ENCODE results near the gene LPCAT2.

Gene LPCAT2

DNA sequence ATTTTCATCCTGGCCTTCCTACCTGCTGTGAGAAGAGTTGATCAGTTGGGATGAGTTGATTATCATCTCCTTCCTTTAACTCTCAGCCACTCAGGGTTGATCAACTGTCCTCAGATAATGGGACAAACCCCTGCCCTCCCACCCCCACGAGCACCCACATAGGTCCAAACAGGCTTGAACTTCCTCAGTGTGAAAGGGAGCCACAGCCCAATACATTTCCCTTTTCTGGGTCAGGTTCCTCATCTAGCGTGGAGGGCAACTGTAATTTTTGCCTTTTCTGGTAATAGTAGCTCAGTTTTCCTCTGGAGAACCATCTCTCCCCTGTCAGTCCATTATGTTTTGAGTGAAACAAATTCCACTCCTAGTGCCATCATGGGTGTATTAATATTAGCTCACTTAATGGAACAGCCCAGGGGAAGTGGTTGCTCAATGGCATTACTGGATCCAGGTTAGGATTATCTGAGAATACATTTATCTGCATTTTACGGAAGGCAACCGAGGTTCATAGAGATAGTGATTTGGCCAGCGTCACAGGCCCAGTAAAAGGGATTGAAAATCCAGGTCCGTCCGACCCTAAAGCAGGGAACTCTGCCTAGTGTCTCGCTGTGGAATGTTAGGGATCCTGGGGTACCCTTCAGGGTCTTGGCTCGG lies 476 bp upstream of the LPCAT2 start:
- DNase-seq (ENCODE audit: insufficient read length) (no peak), FAIRE-seq (no peak)
- TF ChIP-seq POLR2AphosphoS5 (IDR thresholded peaks at IDR 0.05; ENCODE audit: low read depth, low read length): no peak
- TF ChIP-seq TAF1 (IDR thresholded peaks at IDR 0.05; ENCODE audit: borderline replicate concordance, low read depth, low read length): no peak
- TF ChIP-seq POLR2A (IDR thresholded peaks at IDR 0.05; ENCODE audit: low read depth, low read length): no peak

DNA sequence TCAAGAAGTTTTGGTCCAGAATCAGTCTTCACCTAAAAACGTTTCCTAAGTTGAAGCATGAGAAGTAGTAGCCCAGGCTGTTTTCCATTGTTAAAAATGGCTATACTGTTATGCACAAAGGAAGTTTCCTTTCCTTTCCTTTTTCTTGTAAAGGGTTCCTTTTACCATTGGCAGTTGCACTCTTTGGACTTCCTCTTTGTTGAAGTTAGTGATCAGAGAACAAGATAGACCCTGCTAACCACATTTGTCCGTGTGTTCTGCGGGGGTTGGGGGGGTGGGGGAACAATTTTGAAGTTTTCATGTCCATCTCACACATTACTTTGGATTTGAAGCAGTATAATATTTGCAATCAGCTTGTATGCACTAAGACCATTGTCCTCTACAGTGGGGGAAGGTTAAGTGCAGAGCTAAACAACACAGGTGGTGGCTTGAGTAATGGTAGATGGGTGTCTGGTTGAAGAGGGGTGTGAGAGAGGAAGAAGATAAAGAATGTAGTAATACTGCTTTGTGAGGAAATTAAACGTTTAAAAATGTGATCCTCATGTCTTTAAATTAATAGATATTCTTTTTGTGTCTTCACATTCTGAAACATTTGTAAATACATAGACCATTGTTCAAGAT lies 1.4 kb downstream of the LPCAT2 start:
- TF ChIP-seq TAF1 (IDR thresholded peaks at IDR 0.05; ENCODE audit: borderline replicate concordance, low read depth, low read length): no peak
- DNase-seq (ENCODE audit: insufficient read length) (no peak), FAIRE-seq (no peak)

DNA sequence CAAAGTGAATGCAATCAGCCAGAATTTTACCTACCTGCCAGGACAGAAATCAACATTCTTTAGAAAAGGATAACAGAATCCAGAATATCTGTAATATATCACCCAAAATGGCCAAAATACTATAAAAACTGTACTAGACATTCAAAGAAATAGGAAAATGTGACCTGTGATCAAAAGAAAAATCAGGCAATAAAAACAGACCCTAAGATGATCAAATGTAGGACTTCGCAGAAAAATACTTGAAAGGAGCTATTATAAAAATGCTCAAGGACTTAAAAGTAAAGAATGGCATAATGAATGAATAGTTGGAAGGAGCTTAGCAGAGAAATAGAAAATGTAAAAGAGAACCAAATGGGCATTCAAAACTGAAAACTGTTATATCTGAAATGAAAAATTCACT lies 4.1 kb downstream of the LPCAT2 start:
- no peak for DNase-seq (ENCODE audit: insufficient read length)
- TF ChIP-seq TAF1 (IDR thresholded peaks at IDR 0.05; ENCODE audit: borderline replicate concordance, low read depth, low read length) (no peak), POLR2A (IDR thresholded peaks at IDR 0.05; ENCODE audit: low read depth, low read length) (no peak), POLR2AphosphoS5 (IDR thresholded peaks at IDR 0.05; ENCODE audit: low read depth, low read length) (no peak)
- FAIRE-seq: no peak

DNA sequence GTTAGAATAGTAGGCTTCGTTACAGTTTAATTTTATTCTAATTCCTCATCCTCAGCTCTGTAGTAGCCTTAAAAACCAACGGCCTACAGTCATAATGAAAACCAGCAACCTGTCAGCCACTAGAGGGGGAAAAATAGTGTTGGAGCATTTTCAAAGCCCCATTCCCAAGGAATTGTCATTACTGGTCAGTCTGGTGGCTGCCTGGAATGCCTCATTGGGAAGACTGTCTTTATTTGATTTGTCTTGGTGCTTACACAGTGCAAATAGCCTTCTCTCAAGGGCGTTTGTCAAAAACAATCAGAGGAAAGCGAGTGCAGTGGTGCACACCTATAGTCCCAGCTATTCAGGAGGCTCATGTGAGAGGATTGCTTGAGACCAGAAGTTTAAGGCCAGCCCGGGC lies 4.7 kb downstream of the LPCAT2 start:
- FAIRE-seq (no peak), DNase-seq (ENCODE audit: insufficient read length) (no peak)
- TF ChIP-seq TAF1 (IDR thresholded peaks at IDR 0.05; ENCODE audit: borderline replicate concordance, low read depth, low read length): no peak
- no peak for TF ChIP-seq POLR2AphosphoS5 (IDR thresholded peaks at IDR 0.05; ENCODE audit: low read depth, low read length)
- TF ChIP-seq POLR2A (IDR thresholded peaks at IDR 0.05; ENCODE audit: low read depth, low read length): no peak

DNA sequence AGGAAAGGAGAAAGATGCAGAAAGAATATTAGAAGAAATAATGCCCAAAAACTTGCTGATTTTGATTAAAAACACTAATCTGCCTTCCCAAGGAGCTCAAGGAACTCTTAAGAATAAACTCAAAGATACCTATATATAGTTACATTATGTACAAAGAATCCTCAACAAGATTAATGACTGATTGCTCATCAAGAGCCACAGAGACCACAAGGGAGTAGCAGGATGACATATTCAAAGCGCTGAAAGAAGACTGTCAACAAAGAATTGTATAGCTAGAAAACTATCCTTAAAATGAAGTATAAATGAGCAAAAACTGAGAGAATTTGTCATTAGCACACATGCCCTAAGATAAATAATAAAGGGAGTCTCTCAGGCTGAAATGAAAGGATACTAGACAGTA lies 6.2 kb downstream of the LPCAT2 start:
- TF ChIP-seq POLR2A (IDR thresholded peaks at IDR 0.05; ENCODE audit: low read depth, low read length) (no peak), POLR2AphosphoS5 (IDR thresholded peaks at IDR 0.05; ENCODE audit: low read depth, low read length) (no peak), TAF1 (IDR thresholded peaks at IDR 0.05; ENCODE audit: borderline replicate concordance, low read depth, low read length) (no peak)
- DNase-seq (ENCODE audit: insufficient read length) (no peak), FAIRE-seq (no peak)

DNA sequence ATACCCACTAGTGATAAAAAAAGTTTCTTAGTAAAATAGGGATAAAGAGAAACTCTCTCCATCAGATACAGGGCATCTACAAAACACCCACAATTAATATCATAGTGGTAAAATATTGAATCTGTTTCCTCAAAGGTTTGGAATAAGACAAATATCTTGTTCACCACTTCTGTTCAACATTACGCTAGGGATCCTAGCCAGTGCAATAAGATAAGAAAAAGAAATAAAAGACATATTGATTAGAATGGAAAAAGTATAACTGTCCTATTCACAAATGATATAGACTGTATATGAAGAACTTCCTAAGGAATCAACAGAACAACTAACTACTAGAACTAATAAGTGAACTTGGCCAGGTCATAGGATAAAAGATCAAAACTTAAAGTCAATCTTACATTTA lies 12.9 kb downstream of the LPCAT2 start:
- FAIRE-seq (no peak), DNase-seq (ENCODE audit: insufficient read length) (no peak)
- no peak for TF ChIP-seq TAF1 (IDR thresholded peaks at IDR 0.05; ENCODE audit: borderline replicate concordance, low read depth, low read length)

DNA sequence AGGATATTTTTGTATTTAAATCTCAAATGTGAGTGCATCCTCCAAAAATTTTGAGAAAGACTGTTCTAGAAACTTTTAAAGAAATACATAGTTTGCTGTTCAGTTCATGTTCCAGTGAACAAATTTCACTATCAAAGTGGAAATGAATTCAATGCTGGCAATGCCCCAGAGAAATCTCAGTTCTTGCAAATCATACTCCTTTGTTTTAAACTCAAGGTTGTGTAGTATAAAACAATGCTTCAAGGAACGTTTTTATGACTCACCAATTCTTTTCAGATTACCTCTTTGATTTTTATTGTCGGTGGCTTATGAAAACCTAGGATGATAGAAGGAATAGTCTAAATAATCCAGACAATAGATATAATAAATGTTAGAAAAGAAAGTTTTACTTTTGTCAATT lies 17.6 kb downstream of the LPCAT2 start:
- TF ChIP-seq POLR2AphosphoS5 (IDR thresholded peaks at IDR 0.05; ENCODE audit: low read depth, low read length) (no peak), POLR2A (IDR thresholded peaks at IDR 0.05; ENCODE audit: low read depth, low read length) (no peak), TAF1 (IDR thresholded peaks at IDR 0.05; ENCODE audit: borderline replicate concordance, low read depth, low read length) (no peak)
- DNase-seq (ENCODE audit: insufficient read length): no peak

DNA sequence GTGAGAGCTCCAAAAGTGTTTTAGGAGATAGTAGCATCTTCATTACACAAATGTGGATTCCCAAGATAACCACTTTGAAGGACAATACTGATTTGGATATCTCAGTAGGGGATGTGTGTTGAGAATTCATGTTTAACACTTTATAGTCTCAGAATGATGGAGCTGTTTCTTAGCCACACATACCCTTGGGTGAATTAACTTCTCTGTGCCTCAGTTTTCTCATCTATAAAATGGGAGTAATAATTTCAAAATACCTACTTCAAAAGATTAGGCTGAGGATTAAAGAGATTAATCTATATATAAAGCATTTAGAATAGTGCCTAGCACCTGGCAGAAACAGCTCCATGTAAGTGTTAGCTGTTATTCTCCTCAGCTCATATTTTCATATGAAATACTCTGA lies 19.0 kb downstream of the LPCAT2 start:
- DNase-seq (ENCODE audit: insufficient read length): no peak
- TF ChIP-seq POLR2AphosphoS5 (IDR thresholded peaks at IDR 0.05; ENCODE audit: low read depth, low read length) (no peak), TAF1 (IDR thresholded peaks at IDR 0.05; ENCODE audit: borderline replicate concordance, low read depth, low read length) (no peak), POLR2A (IDR thresholded peaks at IDR 0.05; ENCODE audit: low read depth, low read length) (no peak)
- FAIRE-seq: no peak

More for the DNA sequence above, 17.6 kb downstream of the LPCAT2 start:
- no peak for FAIRE-seq

DNA sequence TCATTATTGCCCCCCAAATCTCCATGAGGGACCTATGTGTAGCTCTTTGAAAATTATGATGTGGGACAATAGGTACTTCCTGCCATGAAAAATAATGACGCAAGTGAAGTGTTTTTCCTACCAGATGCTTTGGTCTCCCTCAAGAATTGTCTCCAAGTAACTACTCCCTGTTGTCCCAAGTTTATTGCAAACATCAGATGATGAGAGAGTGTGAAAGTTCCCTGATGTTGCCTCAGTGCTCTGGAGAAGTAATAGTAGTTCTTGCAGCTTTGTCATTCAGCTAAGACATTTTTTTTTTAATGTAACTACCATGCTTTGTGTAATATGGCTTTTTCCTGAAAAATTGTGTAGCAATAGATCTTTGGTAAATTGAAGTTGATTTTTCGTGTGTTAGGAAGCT lies 20.1 kb downstream of the LPCAT2 start:
- DNase-seq (ENCODE audit: insufficient read length) (no peak), FAIRE-seq (no peak)
- TF ChIP-seq POLR2A (IDR thresholded peaks at IDR 0.05; ENCODE audit: low read depth, low read length): no peak
- no peak for TF ChIP-seq TAF1 (IDR thresholded peaks at IDR 0.05; ENCODE audit: borderline replicate concordance, low read depth, low read length)
- TF ChIP-seq POLR2AphosphoS5 (IDR thresholded peaks at IDR 0.05; ENCODE audit: low read depth, low read length): no peak

DNA sequence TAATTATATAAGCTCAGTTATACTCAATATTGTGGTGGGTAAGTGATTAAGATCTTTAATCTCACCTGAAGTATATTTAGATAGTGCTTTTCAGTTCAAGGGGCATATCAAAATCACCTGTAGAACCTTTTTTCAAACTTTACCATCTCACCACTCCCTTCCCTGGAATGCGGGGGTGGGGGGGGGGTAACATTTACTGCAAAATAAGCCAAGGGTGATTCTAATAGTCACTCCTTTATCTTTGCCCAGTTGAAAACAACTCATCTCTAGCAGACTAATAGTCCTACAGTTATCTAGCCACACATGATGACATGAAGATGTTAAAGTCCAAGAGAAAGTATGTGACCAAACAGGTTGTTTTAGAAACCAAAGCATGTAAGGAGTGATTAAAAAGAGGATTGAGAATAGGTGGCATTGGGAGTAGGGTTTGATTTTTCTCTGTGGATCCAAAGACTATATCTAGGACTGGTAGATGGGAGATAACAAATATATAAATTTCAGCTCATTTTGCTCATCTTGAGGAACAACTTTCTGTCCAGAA lies 21.5 kb downstream of the LPCAT2 start:
- FAIRE-seq (no peak), DNase-seq (ENCODE audit: insufficient read length) (no peak)
- TF ChIP-seq POLR2AphosphoS5 (IDR thresholded peaks at IDR 0.05; ENCODE audit: low read depth, low read length): no peak
- TF ChIP-seq POLR2A (IDR thresholded peaks at IDR 0.05; ENCODE audit: low read depth, low read length): no peak
- no peak for TF ChIP-seq TAF1 (IDR thresholded peaks at IDR 0.05; ENCODE audit: borderline replicate concordance, low read depth, low read length)

DNA sequence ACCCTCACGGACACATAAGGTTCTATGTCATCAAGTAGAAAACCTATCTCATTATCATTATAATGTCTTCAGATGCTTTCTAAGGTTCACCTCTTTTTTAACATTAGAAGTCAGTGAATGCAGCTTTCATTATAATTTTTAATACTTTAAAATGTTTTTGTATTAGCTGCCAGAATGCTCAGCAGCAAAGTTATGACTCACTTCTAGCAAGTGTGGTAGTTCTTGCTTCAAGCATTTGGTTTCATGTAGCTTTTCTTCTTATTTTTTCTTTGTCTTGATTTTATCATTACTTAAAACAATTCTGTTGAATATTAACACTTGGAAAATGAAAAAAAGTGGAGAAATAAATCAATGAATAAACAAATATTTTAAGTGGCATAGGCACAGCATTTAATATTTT lies 23.4 kb downstream of the LPCAT2 start:
- no peak for TF ChIP-seq POLR2A (IDR thresholded peaks at IDR 0.05; ENCODE audit: low read depth, low read length)
- no peak for TF ChIP-seq TAF1 (IDR thresholded peaks at IDR 0.05; ENCODE audit: borderline replicate concordance, low read depth, low read length)
- no peak for TF ChIP-seq POLR2AphosphoS5 (IDR thresholded peaks at IDR 0.05; ENCODE audit: low read depth, low read length)
- FAIRE-seq (no peak), DNase-seq (ENCODE audit: insufficient read length) (no peak)

DNA sequence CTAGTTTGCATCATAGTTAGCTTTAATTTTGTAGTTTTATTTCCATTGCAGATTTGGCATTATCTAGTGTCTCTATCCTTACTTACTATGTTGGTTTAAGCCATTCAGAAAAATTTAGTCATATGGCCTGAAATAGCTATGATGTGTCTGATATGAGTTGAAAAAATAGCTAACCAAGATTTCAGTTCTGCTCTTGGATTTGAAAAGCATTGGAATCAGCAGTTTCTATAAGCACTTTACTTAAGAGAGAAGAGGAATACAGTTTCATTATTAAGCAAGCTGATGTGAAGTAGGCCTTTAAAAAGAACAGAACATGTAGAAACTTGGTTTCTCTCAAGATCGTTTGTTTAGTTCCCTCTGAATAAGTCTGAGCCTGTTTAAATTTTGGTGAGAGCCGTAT lies 25.9 kb downstream of the LPCAT2 start:
- no peak for DNase-seq (ENCODE audit: insufficient read length)
- FAIRE-seq: no peak
- no peak for TF ChIP-seq TAF1 (IDR thresholded peaks at IDR 0.05; ENCODE audit: borderline replicate concordance, low read depth, low read length)
- TF ChIP-seq POLR2A (IDR thresholded peaks at IDR 0.05; ENCODE audit: low read depth, low read length): no peak
- no peak for TF ChIP-seq POLR2AphosphoS5 (IDR thresholded peaks at IDR 0.05; ENCODE audit: low read depth, low read length)

Measured in GM12892 (cell line).